ENCODE results near the gene MLLT3.

GRCh38 chr9:20364959-20365358, 257.3 kb downstream of the MLLT3 start:
- TF ChIP-seq POLR2A (IDR thresholded peaks at IDR 0.05) (no peak), CTCF (IDR thresholded peaks at IDR 0.05) (no peak)

All from prostate gland (tissue), 2 donors.